NB4 (cell line): Measurements from ENCODE around the gene CFAP52.
"Not testable (repeated sequence)": the region's sequence is repeated elsewhere in the genome, so short reads cannot be mapped to it uniquely, and the experiment has no call there.

Experiments used
- DNase-seq: peaks from one replicate; pipeline ENCODE4 v3.0.0; 2010; ENCODE audit warnings: low read depth
- H3K4me3 ChIP-seq: one replicate; pipeline ENCODE4 v1.5.1; 2011; ENCODE audit warnings: mild to moderate bottlenecking, low read depth, low read length, moderate library complexity
- MAX ChIP-seq: IDR thresholded peaks from 2 replicates; pipeline ENCODE4 v1.6.1; 2011; ENCODE audit warnings: low read depth, low read length
- MYC ChIP-seq: IDR thresholded peaks from 2 replicates; pipeline ENCODE4 v1.6.1; 2011; ENCODE audit warnings: low read depth, low read length
- POLR2A ChIP-seq: IDR thresholded peaks from 2 replicates; pipeline ENCODE4 v1.6.1; 2011; ENCODE audit warnings: mild to moderate bottlenecking; ENCODE audit not compliant: insufficient read length; ENCODE audit errors: extremely low read depth
- TF ChIP-seq, protein P1 (sequence below): IDR thresholded peaks from one replicate; pipeline ENCODE4 v1.5.1; 2012; ENCODE audit warnings: low read depth, low read length

CFAP52 gene

DNA sequence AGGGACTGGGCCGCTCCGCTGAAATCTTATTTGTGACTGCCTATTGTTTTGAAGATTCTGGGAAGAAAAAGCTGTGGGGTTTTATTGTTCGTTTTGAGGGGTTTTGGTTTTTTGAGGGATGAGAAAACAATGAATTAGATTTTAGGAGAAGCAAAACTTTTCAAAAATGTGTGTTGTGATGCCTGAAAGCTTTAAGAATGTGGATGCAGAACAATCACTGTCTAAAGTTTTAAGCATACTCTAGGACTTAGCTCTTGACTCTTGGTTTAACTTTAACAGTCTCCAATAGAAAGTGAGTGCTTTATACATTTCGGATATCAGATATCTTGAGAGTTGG, 899 bp downstream of the CFAP52 start:
- H3K4me3 ChIP-seq: no peak overlapping the region
- DNase-seq: no peak
- TF ChIP-seq POLR2A: no peak
- TF ChIP-seq, protein P1, sequence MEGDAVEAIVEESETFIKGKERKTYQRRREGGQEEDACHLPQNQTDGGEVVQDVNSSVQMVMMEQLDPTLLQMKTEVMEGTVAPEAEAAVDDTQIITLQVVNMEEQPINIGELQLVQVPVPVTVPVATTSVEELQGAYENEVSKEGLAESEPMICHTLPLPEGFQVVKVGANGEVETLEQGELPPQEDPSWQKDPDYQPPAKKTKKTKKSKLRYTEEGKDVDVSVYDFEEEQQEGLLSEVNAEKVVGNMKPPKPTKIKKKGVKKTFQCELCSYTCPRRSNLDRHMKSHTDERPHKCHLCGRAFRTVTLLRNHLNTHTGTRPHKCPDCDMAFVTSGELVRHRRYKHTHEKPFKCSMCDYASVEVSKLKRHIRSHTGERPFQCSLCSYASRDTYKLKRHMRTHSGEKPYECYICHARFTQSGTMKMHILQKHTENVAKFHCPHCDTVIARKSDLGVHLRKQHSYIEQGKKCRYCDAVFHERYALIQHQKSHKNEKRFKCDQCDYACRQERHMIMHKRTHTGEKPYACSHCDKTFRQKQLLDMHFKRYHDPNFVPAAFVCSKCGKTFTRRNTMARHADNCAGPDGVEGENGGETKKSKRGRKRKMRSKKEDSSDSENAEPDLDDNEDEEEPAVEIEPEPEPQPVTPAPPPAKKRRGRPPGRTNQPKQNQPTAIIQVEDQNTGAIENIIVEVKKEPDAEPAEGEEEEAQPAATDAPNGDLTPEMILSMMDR: no peak
- no peak for TF ChIP-seq MAX

DNA sequence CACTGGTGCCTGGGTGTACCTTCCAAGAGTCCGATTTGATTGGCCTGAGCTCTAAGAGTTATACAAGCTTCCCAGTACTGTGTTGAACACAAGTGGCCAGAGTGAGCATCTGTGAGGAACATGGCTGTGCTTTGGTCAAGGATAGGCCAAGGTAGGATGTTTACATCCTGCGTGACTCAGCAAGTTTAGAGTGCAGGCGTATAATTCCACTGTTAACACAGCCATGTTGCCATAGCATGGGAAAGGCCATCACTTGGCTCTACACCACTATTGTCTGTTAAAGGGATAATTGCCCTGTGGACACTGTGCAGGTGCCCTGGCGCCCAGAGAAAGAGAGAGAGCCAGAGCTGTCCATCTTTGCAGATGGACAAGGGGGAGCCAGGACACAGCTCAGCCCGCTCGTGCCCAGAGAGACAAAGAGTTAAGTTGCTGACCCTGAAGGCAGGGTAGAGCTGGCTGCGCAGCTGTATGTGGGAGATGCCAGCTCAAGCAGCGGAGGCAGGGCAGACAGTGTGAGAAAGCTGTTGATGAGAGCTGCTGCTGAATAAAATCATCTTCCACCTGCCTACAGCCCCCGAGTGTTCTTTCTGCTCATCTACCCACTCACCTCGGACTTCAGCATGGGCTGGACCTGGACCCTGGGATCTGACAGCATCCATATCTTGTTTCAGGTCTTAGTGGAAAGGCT, 11.7 kb downstream of the CFAP52 start:
- no peak overlapping the region for H3K4me3 ChIP-seq
- TF ChIP-seq MYC: no peak
- no peak for DNase-seq

DNA sequence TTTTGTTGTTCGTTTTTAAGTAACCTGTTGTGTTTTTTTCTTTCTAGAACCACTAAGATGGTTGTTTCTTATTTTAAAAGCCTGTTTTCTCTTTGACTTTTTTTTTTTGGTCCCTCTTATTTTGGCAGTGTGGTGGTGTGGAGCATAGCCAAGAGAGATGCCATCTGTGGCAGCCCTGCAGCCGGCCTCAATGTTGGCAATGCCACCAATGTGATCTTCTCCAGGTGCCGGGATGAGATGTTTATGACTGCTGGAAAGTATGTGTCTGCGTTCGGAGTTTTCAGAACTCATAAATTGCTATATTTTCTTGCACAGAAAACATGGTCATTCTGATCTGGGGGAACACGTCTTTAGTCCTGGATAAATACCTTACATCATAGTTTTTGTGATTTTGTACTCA, 17.6 kb downstream of the CFAP52 start:
- H3K4me3 ChIP-seq: no peak overlapping the region
- DNase-seq: no peak
- TF ChIP-seq MAX (no peak), MYC (no peak), POLR2A (no peak)
- TF ChIP-seq, protein P1: no peak

GRCh38 chr17:9597638-9598037, 21.2 kb downstream of the CFAP52 start:
- not testable (repeated sequence) for H3K4me3 ChIP-seq, DNase-seq

- TF ChIP-seq MAX (no peak), POLR2A (no peak), MYC (no peak)
- TF ChIP-seq, protein P1: no peak
- no peak for DNase-seq
- H3K4me3 ChIP-seq: no peak overlapping the region
Observed at GRCh38 chr17:9598661-9599060, 22.2 kb downstream of the CFAP52 start.

DNA sequence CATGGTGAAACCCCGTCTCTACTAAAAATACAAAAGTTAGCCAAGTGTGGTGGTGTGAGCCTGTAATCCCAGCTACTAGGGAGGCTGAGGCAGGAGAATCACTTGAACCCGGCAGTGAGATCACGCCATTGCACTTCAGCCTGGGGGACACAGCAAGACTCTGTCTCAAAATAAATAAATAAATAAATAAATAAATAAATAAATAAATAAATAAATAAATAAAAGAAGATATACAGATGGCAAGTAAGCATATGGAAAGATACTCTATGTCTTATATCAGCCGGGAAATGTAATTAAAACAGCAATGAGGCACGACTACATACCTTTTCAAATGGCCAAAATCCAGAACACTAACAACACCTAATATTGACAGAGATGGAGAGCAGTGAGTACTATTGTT, 28.1 kb downstream of the CFAP52 start:
- not testable (repeated sequence) for H3K4me3 ChIP-seq, DNase-seq

DNA sequence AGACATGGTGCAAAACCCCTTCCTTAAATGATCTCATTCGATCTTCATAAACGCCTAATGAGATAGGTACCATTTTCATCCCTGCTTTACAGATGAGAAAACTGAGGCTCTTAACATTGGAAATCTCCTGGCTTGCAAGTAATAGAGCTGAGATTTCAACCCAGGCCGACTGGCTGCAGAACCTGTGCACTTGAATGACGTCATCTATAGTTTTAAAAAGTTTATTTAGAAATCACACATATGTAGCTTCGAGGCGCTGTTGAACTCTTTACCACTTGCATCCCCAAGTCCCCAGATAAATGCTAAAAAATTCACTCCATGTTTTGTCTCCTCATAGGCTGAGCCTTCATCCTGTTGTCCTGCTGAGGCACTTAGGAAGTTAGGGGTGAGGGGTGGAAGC, 30.0 kb downstream of the CFAP52 start:
- TF ChIP-seq MYC: no peak
- no peak for TF ChIP-seq MAX
- TF ChIP-seq, protein P1: no peak
- TF ChIP-seq POLR2A: no peak
- DNase-seq: no peak
- H3K4me3 ChIP-seq: no peak overlapping the region

DNA sequence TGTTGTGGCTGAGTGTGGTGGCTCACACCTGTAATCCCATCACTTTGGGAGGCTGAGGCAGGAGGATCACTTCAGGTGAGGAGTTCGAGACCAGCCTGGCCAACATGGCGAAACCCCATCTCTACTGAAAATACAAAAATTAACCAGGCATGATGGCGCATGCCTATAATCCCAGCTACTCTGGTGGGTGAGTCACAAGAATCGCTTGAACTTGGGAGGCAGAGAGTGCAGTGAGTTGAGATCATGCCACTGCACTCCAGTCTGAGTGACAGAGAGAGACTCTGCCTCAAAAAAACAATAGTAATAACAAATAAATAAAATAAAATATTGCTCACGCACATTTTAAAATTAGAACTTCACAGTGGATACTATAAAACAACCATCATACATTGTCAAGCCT, 30.6 kb downstream of the CFAP52 start:
- DNase-seq, H3K4me3 ChIP-seq: not testable (repeated sequence)
